Measurements from ENCODE around the gene SMOC1.

Gene SMOC1

GRCh38 chr14:69987406-69988121 lies 108.3 kb downstream of the SMOC1 start:
- DNase-seq: no peak

GRCh38 chr14:69988979-69989378 lies 109.8 kb downstream of the SMOC1 start:
- no peak for DNase-seq

- DNase-seq: no peak
These were observed 110.4 kb downstream of the SMOC1 start for GRCh38 chr14:69989622-69990021.

GRCh38 chr14:69990323-69990722 lies 111.1 kb downstream of the SMOC1 start:
- no peak for DNase-seq

GRCh38 chr14:69991422-69991821 lies 112.2 kb downstream of the SMOC1 start:
- no peak for DNase-seq

GRCh38 chr14:69992564-69992963 lies 113.3 kb downstream of the SMOC1 start:
- DNase-seq: no peak

- DNase-seq: no peak
These were observed 114.1 kb downstream of the SMOC1 start for GRCh38 chr14:69993326-69993725.

- no peak for DNase-seq
These were observed 114.8 kb downstream of the SMOC1 start for GRCh38 chr14:69994002-69994401.

- DNase-seq: no peak
These were observed 117.0 kb downstream of the SMOC1 start for GRCh38 chr14:69996216-69996615.

GRCh38 chr14:69997849-69998248 lies 118.6 kb downstream of the SMOC1 start:
- no peak for DNase-seq

- DNase-seq: no peak
These were observed 120.1 kb downstream of the SMOC1 start for GRCh38 chr14:69999261-69999674.

GRCh38 chr14:70000601-70001000 lies 121.4 kb downstream of the SMOC1 start:
- DNase-seq: no peak

GRCh38 chr14:70002589-70003346 lies 123.6 kb downstream of the SMOC1 start:
- DNase-seq: no peak

- DNase-seq: no peak
These were observed 125.6 kb downstream of the SMOC1 start for GRCh38 chr14:70004791-70005190.

- DNase-seq: no peak
These were observed 126.1 kb downstream of the SMOC1 start for GRCh38 chr14:70005281-70005805.

- DNase-seq: no peak
These were observed 127.5 kb downstream of the SMOC1 start for GRCh38 chr14:70006699-70007098.

- DNase-seq: no peak
These were observed 129.4 kb downstream of the SMOC1 start for GRCh38 chr14:70008284-70009262.

GRCh38 chr14:70009961-70010360 lies 130.7 kb downstream of the SMOC1 start:
- no peak for DNase-seq

- DNase-seq: peak; percentile 14
These were observed 131.9 kb downstream of the SMOC1 start for GRCh38 chr14:70011098-70011497.

GRCh38 chr14:70011708-70012107 lies 132.5 kb downstream of the SMOC1 start:
- DNase-seq: no peak

- no peak for DNase-seq
These were observed 134.2 kb downstream of the SMOC1 start for GRCh38 chr14:70013271-70013873.

- DNase-seq: no peak
These were observed 135.3 kb downstream of the SMOC1 start for GRCh38 chr14:70014406-70015095.
